ENCODE results near the gene C2orf76. TPM values are rescaled to one million over a fixed set of nuclear protein-coding genes. Genes with fewer than 3 reads are reported as not detected.

C2orf76 gene
- total RNA-seq, 1 experiment from 2014 or later = 5.7 TPM

DNA sequence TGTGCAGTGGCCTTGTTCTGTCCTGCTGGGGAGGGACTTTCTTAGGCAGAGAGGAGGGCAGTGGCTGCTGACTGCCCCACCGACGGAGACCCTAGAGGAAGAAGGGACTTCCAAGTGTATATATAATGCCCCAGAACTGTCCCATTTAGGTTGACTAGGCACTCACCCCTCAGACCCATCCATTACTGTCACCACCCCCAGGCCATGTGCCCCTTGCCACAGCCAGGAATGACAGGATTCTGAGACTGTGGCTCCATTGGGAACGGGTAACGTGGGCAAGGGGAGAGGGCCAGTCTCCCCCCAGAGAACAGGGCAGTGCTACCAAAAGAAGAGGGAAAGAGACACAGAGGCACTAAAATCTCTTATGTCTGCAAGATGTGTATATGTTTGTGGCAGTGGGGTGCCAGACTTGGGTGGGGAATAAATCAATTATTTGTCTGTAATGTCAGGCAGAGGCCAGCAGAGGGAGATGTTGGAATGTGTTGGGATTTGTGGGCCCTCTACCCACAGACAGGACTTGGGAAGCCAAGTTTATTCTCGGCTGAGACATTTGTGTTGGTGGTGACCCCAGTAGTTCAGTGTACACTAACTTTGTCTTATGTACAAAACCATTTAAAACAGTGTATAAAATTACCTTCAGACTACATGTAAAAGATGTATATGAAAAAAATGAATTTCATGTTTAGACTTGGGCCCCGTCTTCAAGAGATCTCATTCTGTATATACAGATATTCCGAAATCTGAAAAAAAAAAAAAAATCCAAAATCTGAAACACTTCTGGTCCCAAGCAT is 41.0 kb upstream of the C2orf76 start:
- no peak overlapping the region; a peak in 1 of 5 replicates for H3K4me3 Mint-ChIP-seq
- Histone ChIP-seq H2AK5ac (ENCODE audit: insufficient read length, low read length) (no peak overlapping the region), H4K20me1 (ENCODE audit: control insufficient read depth, insufficient read depth, insufficient read length) (no peaks in the 10 kb centered on the region), H2AFZ (ENCODE audit: low read length) (no peak overlapping the region), H4K91ac (ENCODE audit: insufficient read length, low read depth, low read length) (no peak overlapping the region), H3T11ph (ENCODE audit: low read length) (no peak overlapping the region), H3K23ac (ENCODE audit: insufficient read length, low read depth, low read length) (no peak overlapping the region), H3K79me2 (ENCODE audit: insufficient read depth, low read length) (no peaks in the 10 kb centered on the region), H2BK20ac (ENCODE audit: low read depth, low read length, poor library complexity, severe bottlenecking) (no peak overlapping the region), H2BK5ac (ENCODE audit: insufficient read length, low read length) (no peak overlapping the region), H3K4me2 (ENCODE audit: insufficient read depth, insufficient read length, low read length) (no peak overlapping the region), H3K14ac (ENCODE audit: insufficient read depth, low read length) (no peak overlapping the region), H3K9me3 (ENCODE audit: control insufficient read depth, low read depth, low read length) (no peaks in the 10 kb centered on the region), H4K5ac (ENCODE audit: insufficient read length, low read depth, low read length) (no peak overlapping the region), H3K18ac (ENCODE audit: insufficient read length, low read depth, low read length) (no peak overlapping the region), H2BK15ac (ENCODE audit: low read depth, low read length) (no peak overlapping the region), H4K8ac (replicated peaks; ENCODE audit: insufficient read length, low read depth, low read length) (no peak overlapping the region), H3K4ac (ENCODE audit: low read depth, low read length) (no peak overlapping the region; the same call in 1 of the 2 replicates), H3K9ac (ENCODE audit: extremely low read depth, insufficient read length, low read length) (no peak overlapping the region), H2BK12ac (ENCODE audit: insufficient read length, low read depth, low read length) (no peak overlapping the region), H3K27me3 (ENCODE audit: insufficient read depth, low read length) (no peaks in the 10 kb centered on the region), H2BK120ac (ENCODE audit: low read depth, low read length, poor library complexity, severe bottlenecking) (no peak overlapping the region), H3K4me1 (ENCODE audit: insufficient read depth, low read length) (no peaks in the 10 kb centered on the region; the same call in 1 of the 2 replicates), H3K27ac (ENCODE audit: insufficient read length, low read depth, low read length) (no peak overlapping the region), H3K56ac (ENCODE audit: insufficient read length, low read depth, low read length) (no peak overlapping the region), H3K79me1 (ENCODE audit: insufficient read depth, low read depth, low read length, poor library complexity, severe bottlenecking) (no peaks in the 10 kb centered on the region), H3K23me2 (ENCODE audit: insufficient read length, low read depth, low read length, poor library complexity, severe bottlenecking) (no peaks in the 10 kb centered on the region)
- H3K36me3 Mint-ChIP-seq (ENCODE audit: insufficient read depth in 1 of 3, low read depth in 3 of 3) = peaks cover 0 to 4% (median 3%) of the 10 kb centered on the region in 3 experiments; a peak in 2 of 7 replicates
- H3K27me3 Mint-ChIP-seq (ENCODE audit: low read depth) = peaks cover 2% of the 10 kb centered on the region; the same call in 1 of the 2 replicates
- H3K27ac Mint-ChIP-seq = no peak overlapping the region
- TF ChIP-seq, protein P1, sequence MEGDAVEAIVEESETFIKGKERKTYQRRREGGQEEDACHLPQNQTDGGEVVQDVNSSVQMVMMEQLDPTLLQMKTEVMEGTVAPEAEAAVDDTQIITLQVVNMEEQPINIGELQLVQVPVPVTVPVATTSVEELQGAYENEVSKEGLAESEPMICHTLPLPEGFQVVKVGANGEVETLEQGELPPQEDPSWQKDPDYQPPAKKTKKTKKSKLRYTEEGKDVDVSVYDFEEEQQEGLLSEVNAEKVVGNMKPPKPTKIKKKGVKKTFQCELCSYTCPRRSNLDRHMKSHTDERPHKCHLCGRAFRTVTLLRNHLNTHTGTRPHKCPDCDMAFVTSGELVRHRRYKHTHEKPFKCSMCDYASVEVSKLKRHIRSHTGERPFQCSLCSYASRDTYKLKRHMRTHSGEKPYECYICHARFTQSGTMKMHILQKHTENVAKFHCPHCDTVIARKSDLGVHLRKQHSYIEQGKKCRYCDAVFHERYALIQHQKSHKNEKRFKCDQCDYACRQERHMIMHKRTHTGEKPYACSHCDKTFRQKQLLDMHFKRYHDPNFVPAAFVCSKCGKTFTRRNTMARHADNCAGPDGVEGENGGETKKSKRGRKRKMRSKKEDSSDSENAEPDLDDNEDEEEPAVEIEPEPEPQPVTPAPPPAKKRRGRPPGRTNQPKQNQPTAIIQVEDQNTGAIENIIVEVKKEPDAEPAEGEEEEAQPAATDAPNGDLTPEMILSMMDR (conservative IDR thresholded peaks at IDR 0.05) = peak; percentile 83
- peaks cover 5 to 6% of the 10 kb centered on the region in 2 experiments; a peak in 2 of 4 replicates for H3K4me1 Mint-ChIP-seq
- WGBS (ENCODE audit: extremely low coverage, insufficient read length, low lambda C conversion rate) = no CpG with 5 or more reads among the region's 7 CpGs
- peaks cover 2 to 7% of the 10 kb centered on the region in 2 experiments; a peak in 3 of 5 replicates for H3K9me3 Mint-ChIP-seq
- peak; percentile 59 for DNase-seq

All from H9 (cell line).